Natural killer cell (primary cell): ENCODE results near the gene C5orf34. TPM values are rescaled to one million over a fixed set of nuclear protein-coding genes. Genes with fewer than 3 reads are reported as not detected.

Experiments used
- ATAC-seq, 3 donors: fragments of 150-1000 bp in 2 of 3; fragments of 200-7000 bp in 1 of 3; cut with Tn5 transposase; 1 replicate in 1 of 3; 2 replicates in 2 of 3; pipeline ENCODE4 v1.10.0; 2021; ENCODE audit warnings: mild to moderate bottlenecking in 2 of 3, moderate library complexity in 2 of 3
- DNase-seq, 2 donors: peaks; one replicate each; pipeline versions ENCODE4 v3.0.0 to v3.0.0-alpha.2; 2013 to 2021; ENCODE audit warnings: mixed read lengths in 1 of 2
- H3K27ac ChIP-seq: one replicate; pipeline ENCODE4 v1.5.1; 2013; ENCODE audit warnings: mild to moderate bottlenecking, low read length
- H3K27me3 ChIP-seq: one replicate; pipeline ENCODE4 v1.6.1; 2013; ENCODE audit warnings: low read length; ENCODE audit not compliant: control insufficient read depth, insufficient read depth
- H3K36me3 ChIP-seq: one replicate; pipeline ENCODE4 v1.6.1; 2013; ENCODE audit warnings: low read length; ENCODE audit not compliant: control insufficient read depth, insufficient read depth
- H3K4me1 ChIP-seq: one replicate; pipeline ENCODE4 v1.6.1; 2013; ENCODE audit warnings: low read length; ENCODE audit not compliant: control insufficient read depth, insufficient read depth
- H3K4me3 ChIP-seq: one replicate; pipeline ENCODE4 v1.5.1; 2013; ENCODE audit warnings: low read length
- H3K9me3 ChIP-seq: one replicate; pipeline ENCODE4 v1.6.1; 2013; ENCODE audit warnings: low read length; ENCODE audit not compliant: control insufficient read depth, insufficient read depth
- H3K27ac Mint-ChIP-seq, 2 donors: one replicate each; pipeline ENCODE4 v1.8.0; 2022; ENCODE audit warnings: mild to moderate bottlenecking in 2 of 2, mixed read lengths in 2 of 2, moderate library complexity in 1 of 2
- H3K27me3 Mint-ChIP-seq, 2 donors: one replicate each; pipeline ENCODE4 v1.8.0; 2022; ENCODE audit warnings: low read depth in 2 of 2, mixed read lengths in 2 of 2
- H3K36me3 Mint-ChIP-seq: one replicate; pipeline ENCODE4 v1.8.0; 2022; ENCODE audit warnings: mixed read lengths
- H3K4me1 Mint-ChIP-seq, 2 donors: one replicate each; pipeline ENCODE4 v1.8.0; 2022; ENCODE audit warnings: mixed read lengths in 2 of 2
- H3K4me3 Mint-ChIP-seq: one replicate; pipeline ENCODE4 v1.8.0; 2022; ENCODE audit warnings: mild to moderate bottlenecking, moderate library complexity, mixed read lengths
- H3K9me3 Mint-ChIP-seq, 2 donors: one replicate each; pipeline ENCODE4 v1.8.0; 2022; ENCODE audit warnings: mixed read lengths in 2 of 2
- CTCF ChIP-seq: fragments of 200-600 bp; IDR thresholded peaks from one replicate; pipeline ENCODE4 v1.8.0; 2022; ENCODE audit warnings: antibody characterized with exemption
- WGBS: methylation state at CpG from one replicate; pipeline ENCODE4 v1.1.7; 2013; ENCODE audit warnings: missing lambda C conversion rate; ENCODE audit not compliant: insufficient coverage; 5-methylcytosine and 5-hydroxymethylcytosine counted together
- intact Hi-C: fragments of 100-400 bp; cut with micrococcal nuclease; formaldehyde crosslinking; loops from one replicate; pipeline ENCODE4 v1.14.2; 2022
- total RNA-seq, 4 donors: library from RNA; stranded (reverse); fragments of 120-200 nt in 1 of 4; gene quantifications; one replicate each; pipeline versions ENCODE4 v1.2.3 to v1.2.4, GENCODE V29; 2013 to 2022

C5orf34 gene
- total RNA-seq, 3 donors from 2014 or later (not counting 1 experiment from before 2014, with no cell fraction given), result 1.1 to 1.8 (median 1.3) TPM

- Histone ChIP-seq H3K9me3 (no peaks in the 10 kb centered on the region), H3K4me3 (no peak overlapping the region), H3K4me1 (peaks cover 11% of the 10 kb centered on the region), H3K36me3 (peaks cover 11% of the 10 kb centered on the region), H3K27me3 (no peaks in the 10 kb centered on the region), H3K27ac (peak overlapping the region; percentile 99)
- no peaks in the 10 kb centered on the region for H3K27me3 Mint-ChIP-seq
- ATAC-seq (no peak), DNase-seq (peak in 1 of 2 donors; percentile 39)
- intact Hi-C loops, result loop anchor here (2.0 to 10.0 kb wide), 2 partner anchors 443 to 491 kb away; no protein-coding TSS in a partner anchor
- H3K4me3 Mint-ChIP-seq, result no peak overlapping the region
- peaks cover 34 to 35% of the 10 kb centered on the region in 2 donors for H3K4me1 Mint-ChIP-seq
- 100% methylated on average over 1 of the region's 2 CpGs for WGBS
- no peak for TF ChIP-seq CTCF
- H3K36me3 Mint-ChIP-seq, result no peaks in the 10 kb centered on the region
- peak overlapping the region; percentile 97 to 99 for H3K27ac Mint-ChIP-seq
- H3K9me3 Mint-ChIP-seq, result no peaks in the 10 kb centered on the region
These were observed 29.5 kb downstream of the C5orf34 start for GRCh38 chr5:43485406-43485805.

GRCh38 chr5:43484106-43484849, 30.7 kb downstream of the C5orf34 start:
- Histone ChIP-seq H3K27ac (peak overlapping the region; percentile 99), H3K4me3 (peak overlapping the region; percentile 95), H3K27me3 (no peaks in the 10 kb centered on the region), H3K9me3 (no peaks in the 10 kb centered on the region), H3K36me3 (peaks cover 7% of the 10 kb centered on the region), H3K4me1 (peaks cover 11% of the 10 kb centered on the region)
- H3K36me3 Mint-ChIP-seq, result no peaks in the 10 kb centered on the region
- TF ChIP-seq CTCF, result peak; percentile 74
- peaks cover 34 to 35% of the 10 kb centered on the region in 2 donors for H3K4me1 Mint-ChIP-seq
- DNase-seq (peak; percentile 80 to 91), ATAC-seq (peak; percentile 75 to 86 (median 76))
- WGBS, result 2% methylated on average over 32 of the region's 32 CpGs
- no peaks in the 10 kb centered on the region for H3K9me3 Mint-ChIP-seq
- peak overlapping the region; percentile 97 for H3K4me3 Mint-ChIP-seq
- intact Hi-C loops, result loop anchor here (1.0 to 10.0 kb wide), 8 partner anchors 30 to 532 kb away; partner anchors contain the start of genes NNT and PAIP1
- H3K27ac Mint-ChIP-seq, result peak overlapping the region; percentile 97 to 99
- no peaks in the 10 kb centered on the region for H3K27me3 Mint-ChIP-seq

- Mint-ChIP-seq H3K4me1 (peaks cover 34 to 35% of the 10 kb centered on the region in 2 donors), H3K27ac (peak within 1 kb of the TSS; percentile 97 to 99), H3K36me3 (no peaks in the 10 kb centered on the region), H3K4me3 (peak within 1 kb of the TSS; percentile 97), H3K27me3 (no peaks in the 10 kb centered on the region), H3K9me3 (no peaks in the 10 kb centered on the region)
- Histone ChIP-seq H3K4me1 (peaks cover 11% of the 10 kb centered on the region), H3K27me3 (no peaks in the 10 kb centered on the region), H3K36me3 (peaks cover 1% of the 10 kb centered on the region), H3K27ac (peak within 1 kb of the TSS; percentile 99), H3K4me3 (peak within 1 kb of the TSS; percentile 95), H3K9me3 (no peaks in the 10 kb centered on the region)
- no peak for TF ChIP-seq CTCF
- WGBS, result under 1% methylated on average over 62 of the region's 62 CpGs
- ATAC-seq, result peak; percentile 85 to 97 (median 90)
- intact Hi-C loops, result loop anchor here (1.0 to 10.0 kb wide), 12 partner anchors 31 to 1325 kb away; partner anchors contain the start of genes HMGCS1, MRPS30, NNT and PAIP1
- peak; percentile 79 to 93 for DNase-seq
These were observed 31.4 kb downstream of the C5orf34 start, which contains the start of gene TMEM267 for GRCh38 chr5:43483298-43484105. Gene TMEM267 (minus strand): TSS chr5:43483865. CDS start chr5:43453969, 29,896 bp downstream.
